PFSK-1 (cell line): ENCODE measurements around the gene FBXL5.

Experiments
- FOXP2 ChIP-seq: optimal IDR thresholded peaks from 2 replicates; pipeline ENCODE3; 2011; ENCODE audit warnings: borderline replicate concordance, control low read depth, inconsistent platforms; ENCODE audit not compliant: insufficient read depth; ENCODE audit errors: extremely low read length, extremely low read depth
- POLR2AphosphoS5 ChIP-seq: IDR thresholded peaks from 2 replicates; pipeline ENCODE4 v1.6.1; 2012; ENCODE audit warnings: low read depth, mild to moderate bottlenecking, control low read depth, low read length, moderate library complexity
- SIN3A ChIP-seq: IDR thresholded peaks from 2 replicates; pipeline ENCODE4 v1.6.1; 2012; ENCODE audit warnings: mild to moderate bottlenecking, low read length, moderate library complexity, borderline replicate concordance; ENCODE audit not compliant: insufficient read depth
- TAF1 ChIP-seq: IDR thresholded peaks from 2 replicates; pipeline ENCODE4 v1.6.1; 2012; ENCODE audit warnings: low read length, control low read depth, borderline replicate concordance; ENCODE audit not compliant: insufficient read depth
- TF ChIP-seq, protein P1 (sequence below), 2 experiments: IDR thresholded peaks; 2 replicates each; pipeline versions ENCODE4 v1.6.1 to v1.8.0; 2011 to 2012; ENCODE audit warnings: low read depth in 2 of 2, low read length in 2 of 2, control low read depth in 1 of 2, inconsistent platforms in 1 of 2, mild to moderate bottlenecking in 1 of 2, moderate library complexity in 1 of 2; ENCODE audit not compliant: insufficient read depth in 1 of 2

FBXL5 gene

DNA sequence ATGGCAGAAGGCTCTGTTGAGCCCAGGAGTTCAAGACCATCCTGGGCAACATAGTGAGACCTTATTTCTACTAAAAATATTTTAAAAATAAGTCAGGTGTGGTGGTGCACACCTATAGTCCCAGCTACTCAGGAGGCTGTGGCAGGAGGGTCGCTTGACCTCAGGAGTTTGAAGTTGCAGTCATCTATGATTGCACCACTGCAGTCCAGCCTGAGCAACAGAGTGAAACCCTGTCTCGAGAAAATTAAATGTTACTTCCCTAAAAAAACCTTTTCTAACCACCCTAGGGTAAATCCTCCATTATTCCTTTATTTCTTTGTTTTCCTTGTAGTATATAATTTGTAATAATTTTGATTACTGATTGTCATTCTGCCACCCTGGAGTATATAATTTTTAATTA is 34.4 kb upstream of the FBXL5 start:
- no peak for TF ChIP-seq TAF1
- no peak for TF ChIP-seq SIN3A
- no peak for TF ChIP-seq POLR2AphosphoS5
- TF ChIP-seq, protein P1, sequence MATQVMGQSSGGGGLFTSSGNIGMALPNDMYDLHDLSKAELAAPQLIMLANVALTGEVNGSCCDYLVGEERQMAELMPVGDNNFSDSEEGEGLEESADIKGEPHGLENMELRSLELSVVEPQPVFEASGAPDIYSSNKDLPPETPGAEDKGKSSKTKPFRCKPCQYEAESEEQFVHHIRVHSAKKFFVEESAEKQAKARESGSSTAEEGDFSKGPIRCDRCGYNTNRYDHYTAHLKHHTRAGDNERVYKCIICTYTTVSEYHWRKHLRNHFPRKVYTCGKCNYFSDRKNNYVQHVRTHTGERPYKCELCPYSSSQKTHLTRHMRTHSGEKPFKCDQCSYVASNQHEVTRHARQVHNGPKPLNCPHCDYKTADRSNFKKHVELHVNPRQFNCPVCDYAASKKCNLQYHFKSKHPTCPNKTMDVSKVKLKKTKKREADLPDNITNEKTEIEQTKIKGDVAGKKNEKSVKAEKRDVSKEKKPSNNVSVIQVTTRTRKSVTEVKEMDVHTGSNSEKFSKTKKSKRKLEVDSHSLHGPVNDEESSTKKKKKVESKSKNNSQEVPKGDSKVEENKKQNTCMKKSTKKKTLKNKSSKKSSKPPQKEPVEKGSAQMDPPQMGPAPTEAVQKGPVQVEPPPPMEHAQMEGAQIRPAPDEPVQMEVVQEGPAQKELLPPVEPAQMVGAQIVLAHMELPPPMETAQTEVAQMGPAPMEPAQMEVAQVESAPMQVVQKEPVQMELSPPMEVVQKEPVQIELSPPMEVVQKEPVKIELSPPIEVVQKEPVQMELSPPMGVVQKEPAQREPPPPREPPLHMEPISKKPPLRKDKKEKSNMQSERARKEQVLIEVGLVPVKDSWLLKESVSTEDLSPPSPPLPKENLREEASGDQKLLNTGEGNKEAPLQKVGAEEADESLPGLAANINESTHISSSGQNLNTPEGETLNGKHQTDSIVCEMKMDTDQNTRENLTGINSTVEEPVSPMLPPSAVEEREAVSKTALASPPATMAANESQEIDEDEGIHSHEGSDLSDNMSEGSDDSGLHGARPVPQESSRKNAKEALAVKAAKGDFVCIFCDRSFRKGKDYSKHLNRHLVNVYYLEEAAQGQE (IDR thresholded peaks at IDR 0.05; ENCODE audit: insufficient read depth in 1 of 2, low read depth in 2 of 2, low read length in 2 of 2): no peak
- TF ChIP-seq FOXP2: no peak

DNA sequence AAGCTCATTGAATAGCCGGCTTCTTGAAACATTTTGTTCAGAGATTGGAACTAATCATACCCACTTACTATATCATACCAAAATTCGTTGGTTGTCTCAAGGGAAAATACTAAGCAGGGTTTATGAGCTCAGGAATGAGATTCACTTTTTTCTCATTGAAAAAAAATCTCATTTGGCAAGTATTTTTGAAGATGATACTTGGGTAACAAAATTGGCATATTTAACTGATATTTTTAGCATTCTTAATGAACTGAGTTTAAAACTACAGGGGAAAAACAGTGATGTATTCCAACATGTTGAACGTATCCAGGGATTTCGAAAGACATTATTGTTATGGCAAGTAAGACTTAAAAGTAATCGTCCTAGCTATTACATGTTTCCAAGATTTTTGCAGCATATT is 32.9 kb upstream of the FBXL5 start:
- TF ChIP-seq SIN3A (no peak), TAF1 (no peak), FOXP2 (no peak), POLR2AphosphoS5 (no peak)
- TF ChIP-seq, protein P1 (IDR thresholded peaks at IDR 0.05; ENCODE audit: insufficient read depth in 1 of 2, low read depth in 2 of 2, low read length in 2 of 2): no peak

DNA sequence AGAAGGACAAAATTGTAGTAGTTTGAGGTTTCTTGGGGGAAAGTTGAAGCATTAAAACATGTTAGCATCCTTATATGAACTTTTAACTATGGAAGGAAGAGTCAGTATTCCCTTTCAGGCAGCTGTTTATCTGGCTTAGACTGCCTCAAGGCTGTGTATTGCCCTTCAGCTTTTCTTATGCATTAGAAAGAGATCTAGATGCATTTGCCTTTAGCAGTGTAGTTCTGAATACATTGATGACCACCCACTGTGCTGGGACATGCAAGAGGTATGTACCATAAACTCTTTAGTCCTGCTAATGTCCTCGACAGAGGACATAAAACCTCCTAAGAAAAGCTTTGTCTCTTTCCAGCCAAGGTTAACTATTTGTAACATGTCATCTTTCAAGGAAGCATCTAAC is 29.3 kb upstream of the FBXL5 start:
- TF ChIP-seq, protein P1 (IDR thresholded peaks at IDR 0.05; ENCODE audit: insufficient read depth in 1 of 2, low read depth in 2 of 2, low read length in 2 of 2): no peak
- TF ChIP-seq POLR2AphosphoS5 (no peak), TAF1 (no peak), FOXP2 (no peak), SIN3A (no peak)

DNA sequence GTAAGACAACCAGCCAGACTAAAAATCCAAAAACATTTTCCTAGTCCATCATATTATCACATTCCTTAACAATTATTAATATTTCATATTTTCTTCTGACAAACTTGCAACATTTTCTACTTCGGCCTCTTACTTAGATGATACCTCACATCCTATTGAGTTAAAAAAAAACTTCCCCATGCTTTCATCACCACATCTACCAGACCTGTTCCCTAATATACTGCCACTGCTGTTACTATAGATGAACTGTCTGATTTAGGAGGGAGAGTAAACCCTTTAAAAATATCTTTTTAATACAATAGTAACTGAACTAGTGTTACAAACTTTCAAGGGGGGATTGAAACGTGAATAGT is 28.0 kb upstream of the FBXL5 start:
- TF ChIP-seq FOXP2: no peak
- no peak for TF ChIP-seq TAF1
- no peak for TF ChIP-seq SIN3A
- TF ChIP-seq, protein P1 (IDR thresholded peaks at IDR 0.05; ENCODE audit: insufficient read depth in 1 of 2, low read depth in 2 of 2, low read length in 2 of 2): no peak
- no peak for TF ChIP-seq POLR2AphosphoS5

DNA sequence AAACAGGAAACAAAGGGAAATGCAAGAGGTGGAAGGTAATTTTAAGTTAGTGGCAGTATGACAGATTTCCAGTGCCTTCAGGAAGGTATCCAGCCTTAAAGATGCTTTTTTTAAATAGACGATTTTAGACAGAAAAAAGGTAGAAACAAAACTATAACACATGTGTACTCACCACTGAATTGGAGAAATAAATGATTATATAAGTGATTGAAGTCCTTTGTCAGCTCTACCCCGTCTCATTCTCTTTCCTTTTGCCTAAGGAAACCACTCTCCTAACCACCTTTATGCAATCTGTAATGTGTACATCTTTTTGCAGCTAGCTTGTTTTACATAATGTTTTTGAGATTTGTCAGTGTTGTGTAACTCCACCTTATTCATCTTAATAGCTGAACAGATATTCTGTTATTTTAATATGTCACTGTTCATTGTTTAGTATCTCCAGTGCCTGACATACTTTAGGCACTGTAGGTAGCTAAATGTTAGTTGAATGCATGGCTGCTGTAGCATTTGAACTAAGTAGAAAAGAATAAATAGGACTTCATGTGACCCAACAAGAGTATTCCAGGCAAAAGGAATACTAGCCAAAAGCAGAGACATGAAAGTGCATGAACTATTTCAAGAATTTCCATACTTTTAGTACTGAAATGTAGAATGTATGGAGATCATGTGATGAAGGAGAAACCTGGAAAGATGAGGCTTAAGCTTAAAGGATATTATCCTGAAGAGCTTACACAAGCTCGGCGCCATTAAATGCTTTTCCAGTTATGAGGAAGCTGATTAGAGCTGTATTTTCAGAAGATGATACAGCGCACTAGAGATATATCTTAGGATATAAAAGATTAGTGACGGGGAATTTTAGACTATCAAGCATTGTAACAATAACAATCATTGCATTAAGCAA is 27.3 kb upstream of the FBXL5 start:
- TF ChIP-seq, protein P1 (IDR thresholded peaks at IDR 0.05; ENCODE audit: insufficient read depth in 1 of 2, low read depth in 2 of 2, low read length in 2 of 2): no peak
- TF ChIP-seq TAF1 (no peak), POLR2AphosphoS5 (no peak)
